BLaER1 (cell line): ENCODE data around the gene PCNX3.

Source experiments
- H3K27ac ChIP-seq: shearing (Covaris generic); formaldehyde crosslinking; 2 replicates; pipeline ENCODE4 v1.8.1; 2022
- H3K27me3 ChIP-seq: shearing (Covaris generic); formaldehyde crosslinking; 2 replicates; pipeline ENCODE4 v1.8.1; 2022
- H3K36me3 ChIP-seq: shearing (Covaris generic); formaldehyde crosslinking; 2 replicates; pipeline ENCODE4 v1.8.1; 2022
- H3K4me1 ChIP-seq: shearing (Covaris generic); formaldehyde crosslinking; 2 replicates; pipeline ENCODE4 v1.8.1; 2022
- H3K4me2 ChIP-seq: shearing (Covaris generic); formaldehyde crosslinking; 2 replicates; pipeline ENCODE4 v1.8.1; 2022
- H3K4me3 ChIP-seq: shearing (Covaris generic); formaldehyde crosslinking; 2 replicates; pipeline ENCODE4 v1.8.1; 2022
- H3K9ac ChIP-seq: shearing (Covaris generic); formaldehyde crosslinking; 2 replicates; pipeline ENCODE4 v1.8.1; 2022
- H3K9me3 ChIP-seq: shearing (Covaris generic); formaldehyde crosslinking; 2 replicates; pipeline ENCODE4 v1.8.1; 2022
- H4K20me1 ChIP-seq: shearing (Covaris generic); formaldehyde crosslinking; 2 replicates; pipeline ENCODE4 v1.8.1; 2022
- Cebpa-rat ChIP-seq: shearing (Covaris generic); IDR thresholded peaks from 2 replicates; pipeline ENCODE4 v1.8.1; 2022

PCNX3 gene

GRCh38 chr11:65579291-65579690 is 36.3 kb upstream of the PCNX3 start:
- H3K27ac ChIP-seq = no peak overlapping the region
- TF ChIP-seq Cebpa-rat = no peak
- peaks cover 66% of the 10 kb centered on the region for H3K36me3 ChIP-seq
- no peak overlapping the region for H3K4me2 ChIP-seq
- H3K27me3 ChIP-seq = no peaks in the 10 kb centered on the region
- peaks cover 37% of the 10 kb centered on the region for H3K4me1 ChIP-seq
- peaks cover 55% of the 10 kb centered on the region for H4K20me1 ChIP-seq
- no peaks in the 10 kb centered on the region for H3K9me3 ChIP-seq
- no peak overlapping the region for H3K4me3 ChIP-seq
- peak overlapping the region; percentile 96; the same call in 1 of the 2 replicates for H3K9ac ChIP-seq

DNA sequence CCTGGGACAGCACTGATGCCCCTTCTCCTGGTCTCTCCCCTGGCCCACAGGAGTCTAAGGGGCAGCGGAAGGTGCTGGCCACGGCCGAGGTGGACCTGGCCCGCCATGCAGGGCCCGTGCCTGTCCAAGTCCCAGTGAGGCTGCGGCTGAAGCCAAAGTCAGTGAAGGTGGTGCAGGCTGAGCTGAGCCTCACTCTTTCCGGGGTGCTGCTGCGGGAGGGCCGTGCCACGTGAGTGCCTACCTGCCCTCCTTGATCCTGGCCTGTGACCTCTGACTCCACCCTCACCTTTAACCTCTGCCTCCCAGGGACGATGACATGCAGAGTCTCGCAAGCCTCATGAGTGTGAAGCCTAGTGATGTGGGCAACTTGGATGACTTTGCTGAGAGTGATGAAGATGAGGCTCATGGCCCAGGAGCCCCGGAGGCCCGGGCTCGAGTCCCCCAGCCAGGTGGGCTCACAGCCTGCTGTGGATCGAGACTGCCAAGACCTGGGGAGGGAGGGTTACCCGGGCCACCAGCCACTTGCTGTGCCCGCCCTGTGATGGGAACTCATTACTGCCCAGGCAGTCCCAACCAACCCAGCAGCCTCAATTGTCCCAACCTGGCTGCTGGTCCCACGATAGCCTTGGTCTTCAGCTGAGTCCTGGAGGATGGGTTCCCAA is 35.4 kb upstream of the PCNX3 start:
- peaks cover 75% of the 10 kb centered on the region for H3K36me3 ChIP-seq
- peaks cover 31% of the 10 kb centered on the region for H3K4me1 ChIP-seq
- no peaks in the 10 kb centered on the region for H3K27me3 ChIP-seq
- no peak overlapping the region for H3K27ac ChIP-seq
- no peak overlapping the region for H3K4me2 ChIP-seq
- no peak overlapping the region for H3K9ac ChIP-seq
- no peak for TF ChIP-seq Cebpa-rat
- H3K4me3 ChIP-seq = no peak overlapping the region
- H4K20me1 ChIP-seq = peaks cover 51% of the 10 kb centered on the region
- no peaks in the 10 kb centered on the region for H3K9me3 ChIP-seq

DNA sequence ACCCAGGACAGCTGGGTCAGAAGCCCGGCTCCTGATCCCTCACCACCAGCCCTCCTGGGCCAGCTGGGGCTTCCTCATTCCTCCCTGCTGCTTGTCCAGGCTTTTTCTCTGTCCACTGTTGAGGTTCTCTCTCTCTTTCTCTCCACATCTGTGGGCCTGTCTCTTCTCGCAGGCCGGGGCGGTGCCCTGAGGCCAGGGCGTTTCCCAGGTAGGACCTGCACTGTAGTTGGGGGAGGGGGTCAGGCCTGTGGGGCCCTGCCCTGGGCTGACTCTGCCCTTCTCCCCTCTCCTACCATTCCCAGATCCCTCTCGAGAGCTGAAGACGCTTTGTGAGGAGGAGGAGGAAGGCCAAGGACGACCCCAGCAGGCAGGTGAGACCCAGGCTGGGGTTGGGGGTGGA is 34.8 kb upstream of the PCNX3 start:
- Histone ChIP-seq H3K4me2 (no peak overlapping the region), H3K4me3 (no peak overlapping the region), H4K20me1 (peaks cover 56% of the 10 kb centered on the region), H3K9me3 (no peaks in the 10 kb centered on the region), H3K27ac (peak overlapping the region; percentile 44; the same call in 1 of the 2 replicates), H3K9ac (0 out of 2 replicates have a peak overlapping the region, but pooled peaks have one; percentile 29), H3K4me1 (peaks cover 31% of the 10 kb centered on the region), H3K27me3 (no peaks in the 10 kb centered on the region), H3K36me3 (peaks cover 81% of the 10 kb centered on the region)
- TF ChIP-seq Cebpa-rat = no peak

DNA sequence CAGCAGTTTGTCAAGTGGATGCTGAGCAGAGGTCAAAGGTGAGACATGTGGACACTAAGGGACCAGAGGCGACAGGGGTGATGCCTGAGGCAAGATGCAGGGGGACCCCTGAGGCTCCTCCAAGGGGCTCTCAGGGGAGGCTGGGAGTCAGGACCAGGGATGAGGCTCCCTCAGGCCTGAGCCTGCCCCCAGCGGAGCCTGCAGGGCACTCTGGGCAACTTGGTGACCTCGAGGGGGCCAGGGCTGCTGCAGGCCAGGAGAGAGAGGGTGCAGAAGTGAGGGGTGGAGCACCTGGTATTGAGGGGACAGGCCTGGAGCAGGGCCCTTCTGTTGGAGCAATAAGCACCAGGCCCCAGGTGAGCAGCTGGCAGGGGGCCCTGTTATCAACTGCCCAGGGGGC is 33.6 kb upstream of the PCNX3 start:
- Histone ChIP-seq H3K9ac (0 out of 2 replicates have a peak overlapping the region, but pooled peaks have one; percentile 53), H4K20me1 (peaks cover 64% of the 10 kb centered on the region), H3K4me1 (peaks cover 36% of the 10 kb centered on the region), H3K27me3 (no peaks in the 10 kb centered on the region), H3K27ac (no peak overlapping the region), H3K4me2 (no peak overlapping the region), H3K36me3 (peaks cover 93% of the 10 kb centered on the region), H3K4me3 (no peak overlapping the region), H3K9me3 (no peaks in the 10 kb centered on the region)
- no peak for TF ChIP-seq Cebpa-rat

DNA sequence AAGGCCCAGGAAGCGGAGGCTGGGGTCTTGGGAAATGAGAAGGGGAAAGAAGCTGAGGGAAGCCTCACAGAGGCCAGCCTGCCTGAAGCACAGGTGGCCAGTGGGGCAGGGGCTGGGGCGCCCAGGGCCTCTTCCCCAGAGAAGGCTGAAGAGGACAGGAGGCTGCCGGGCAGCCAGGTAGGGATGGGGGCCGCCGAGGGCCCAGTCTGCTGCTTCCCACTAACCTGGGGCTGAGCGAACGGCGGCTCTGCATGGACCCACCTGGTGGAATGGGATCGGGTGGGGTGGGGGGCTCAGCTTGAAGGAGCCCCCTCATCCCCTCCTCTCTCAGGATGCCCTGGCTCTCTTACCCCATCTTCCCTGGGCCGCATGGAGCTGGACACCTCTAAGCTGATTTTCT is 32.0 kb upstream of the PCNX3 start:
- Histone ChIP-seq H3K9ac (peak overlapping the region; percentile 53; the same call in 1 of the 2 replicates), H3K27me3 (no peaks in the 10 kb centered on the region), H4K20me1 (peaks cover 53% of the 10 kb centered on the region), H3K4me1 (peaks cover 36% of the 10 kb centered on the region), H3K4me3 (no peak overlapping the region), H3K36me3 (peaks cover 87% of the 10 kb centered on the region), H3K9me3 (no peaks in the 10 kb centered on the region), H3K4me2 (no peak overlapping the region), H3K27ac (0 out of 2 replicates have a peak overlapping the region, but pooled peaks have one; percentile 38)
- no peak for TF ChIP-seq Cebpa-rat

DNA sequence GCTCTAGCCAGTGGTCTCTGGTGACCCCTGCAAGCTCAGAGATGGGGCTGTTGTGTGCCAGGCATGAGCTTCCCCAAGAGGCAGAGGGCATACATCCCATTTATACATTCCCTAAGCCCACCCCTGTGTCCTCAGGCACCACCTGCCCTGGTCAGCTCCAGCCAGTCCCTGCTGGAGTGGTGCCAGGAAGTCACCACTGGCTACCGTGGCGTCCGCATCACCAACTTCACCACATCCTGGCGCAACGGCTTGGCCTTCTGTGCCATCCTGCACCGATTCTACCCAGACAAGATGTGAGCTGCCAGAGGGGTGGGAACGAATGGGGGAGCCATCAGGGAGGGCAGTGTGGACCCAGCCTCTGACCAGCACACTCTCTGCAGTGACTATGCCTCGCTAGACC is 31.5 kb upstream of the PCNX3 start:
- Histone ChIP-seq H3K9me3 (no peaks in the 10 kb centered on the region), H3K4me1 (peaks cover 38% of the 10 kb centered on the region), H3K27me3 (no peaks in the 10 kb centered on the region), H3K4me2 (no peak overlapping the region), H3K27ac (0 out of 2 replicates have a peak overlapping the region, but pooled peaks have one; percentile 38), H3K4me3 (no peak overlapping the region), H3K9ac (no peak overlapping the region), H3K36me3 (peaks cover 85% of the 10 kb centered on the region), H4K20me1 (peaks cover 54% of the 10 kb centered on the region)
- TF ChIP-seq Cebpa-rat = no peak

- Histone ChIP-seq H3K9me3 (no peaks in the 10 kb centered on the region), H3K4me3 (no peak overlapping the region), H3K9ac (no peak overlapping the region), H3K4me2 (no peak overlapping the region), H3K36me3 (peaks cover 85% of the 10 kb centered on the region), H3K27me3 (no peaks in the 10 kb centered on the region), H3K4me1 (peaks cover 45% of the 10 kb centered on the region), H3K27ac (no peak overlapping the region), H4K20me1 (peaks cover 54% of the 10 kb centered on the region)
- TF ChIP-seq Cebpa-rat = no peak
Measured at GRCh38 chr11:65584723-65585171, 30.8 kb upstream of the PCNX3 start.

- H3K36me3 ChIP-seq = peaks cover 85% of the 10 kb centered on the region
- no peaks in the 10 kb centered on the region for H3K27me3 ChIP-seq
- H3K4me3 ChIP-seq = no peak overlapping the region
- H3K4me1 ChIP-seq = peaks cover 52% of the 10 kb centered on the region
- no peaks in the 10 kb centered on the region for H3K9me3 ChIP-seq
- H3K9ac ChIP-seq = 0 out of 2 replicates have a peak overlapping the region, but pooled peaks have one; percentile 54
- peak overlapping the region; percentile 58 for H3K27ac ChIP-seq
- H3K4me2 ChIP-seq = peak overlapping the region; percentile 96; the same call in 1 of the 2 replicates
- H4K20me1 ChIP-seq = peaks cover 53% of the 10 kb centered on the region; the same call in 1 of the 2 replicates
- no peak for TF ChIP-seq Cebpa-rat
Measured at GRCh38 chr11:65585396-65586246, 30.0 kb upstream of the PCNX3 start.

GRCh38 chr11:65586247-65586630 is 29.3 kb upstream of the PCNX3 start:
- Histone ChIP-seq H3K9me3 (no peaks in the 10 kb centered on the region), H3K9ac (peak overlapping the region; percentile 54; the same call in 1 of the 2 replicates), H3K36me3 (peaks cover 85% of the 10 kb centered on the region), H4K20me1 (peaks cover 47% of the 10 kb centered on the region; the same call in 1 of the 2 replicates), H3K4me3 (no peak overlapping the region), H3K27ac (peak overlapping the region; percentile 58), H3K27me3 (no peaks in the 10 kb centered on the region), H3K4me2 (peak overlapping the region; percentile 96), H3K4me1 (peaks cover 52% of the 10 kb centered on the region)
- TF ChIP-seq Cebpa-rat = no peak
